Lower leg skin (tissue), 4 donors: Measurements from ENCODE around the gene PBOV1. TPM values are rescaled to one million over a fixed set of nuclear protein-coding genes. Genes with fewer than 3 reads are reported as not detected.

Experiments used
- DNase-seq, 2 donors: peaks; one replicate each; pipeline ENCODE4 v3.0.0-alpha.2; 2019; ENCODE audit warnings: low spot score in 2 of 2
- H3K4me3 ChIP-seq: fragments of 200-600 bp; sonication (generic); 2 replicates; pipeline ENCODE4 v1.5.1; 2017; ENCODE audit warnings: mild to moderate bottlenecking, low read depth; ENCODE audit not compliant: poor library complexity, severe bottlenecking
- POLR2A ChIP-seq, 2 donors: fragments of 450-650 bp; IDR thresholded peaks; one replicate each; pipeline ENCODE4 v1.6.1; 2016 to 2017; ENCODE audit warnings: antibody characterized with exemption in 2 of 2, mild to moderate bottlenecking in 1 of 2, moderate library complexity in 1 of 2
- WGBS, 2 donors: methylation state at CpG; one replicate each; pipeline ENCODE4 v1.1.5; 2018; 5-methylcytosine and 5-hydroxymethylcytosine counted together
- intact Hi-C: fragments of 100-400 bp; cut with DNase I; formaldehyde crosslinking; loops from one replicate; pipeline ENCODE4 v1.15.0; 2023; ENCODE audit warnings: low total_unique reads
- total RNA-seq, 4 donors: library from RNA; depleted of rRNA; stranded (reverse); fragments of >200 nt; gene quantifications; one replicate each; pipeline ENCODE4 v1.1.0, GENCODE V29; 2016
- TF ChIP-seq, protein P1 (sequence below), 3 donors: fragments of 450-650 bp; IDR thresholded peaks; one replicate each; pipeline ENCODE4 v1.5.1; 2016; ENCODE audit warnings: antibody characterized with exemption in 3 of 3, mild to moderate bottlenecking in 3 of 3, moderate library complexity in 2 of 3

Gene PBOV1
- total RNA-seq, 4 donors from 2014 or later, result not detected

DNA sequence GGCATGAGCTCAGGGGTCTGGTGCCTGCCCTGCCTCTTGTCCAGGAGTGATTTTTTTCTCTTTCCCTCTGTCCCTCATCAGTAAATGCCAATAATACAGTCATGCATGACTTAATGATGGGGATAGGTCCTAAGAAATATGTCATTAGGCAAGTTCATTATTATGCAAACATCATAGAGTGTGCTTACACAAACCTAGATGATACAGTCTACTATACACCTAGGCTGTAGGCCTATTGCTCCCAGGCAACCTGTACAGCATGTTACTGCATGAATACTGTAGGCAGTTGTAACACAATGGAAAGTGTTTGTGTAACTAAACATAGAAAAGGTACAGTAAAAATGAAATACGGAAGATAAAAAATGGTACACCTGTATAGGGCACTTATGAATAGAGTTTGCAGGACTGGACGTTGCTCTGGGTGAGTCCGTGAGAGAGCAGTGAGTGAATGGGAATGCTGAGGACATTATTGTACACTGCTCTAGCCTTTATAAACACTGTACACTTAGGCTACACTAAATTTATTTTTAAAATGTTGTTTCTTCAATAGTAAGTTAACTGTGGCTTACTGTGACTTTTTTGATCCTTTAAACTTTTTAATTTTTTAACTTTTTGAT, 22.1 kb downstream of the PBOV1 start:
- DNase-seq, result no peak
- no peak overlapping the region for H3K4me3 ChIP-seq
- TF ChIP-seq POLR2A (IDR thresholded peaks at IDR 0.05), result no peak
- TF ChIP-seq, protein P1, sequence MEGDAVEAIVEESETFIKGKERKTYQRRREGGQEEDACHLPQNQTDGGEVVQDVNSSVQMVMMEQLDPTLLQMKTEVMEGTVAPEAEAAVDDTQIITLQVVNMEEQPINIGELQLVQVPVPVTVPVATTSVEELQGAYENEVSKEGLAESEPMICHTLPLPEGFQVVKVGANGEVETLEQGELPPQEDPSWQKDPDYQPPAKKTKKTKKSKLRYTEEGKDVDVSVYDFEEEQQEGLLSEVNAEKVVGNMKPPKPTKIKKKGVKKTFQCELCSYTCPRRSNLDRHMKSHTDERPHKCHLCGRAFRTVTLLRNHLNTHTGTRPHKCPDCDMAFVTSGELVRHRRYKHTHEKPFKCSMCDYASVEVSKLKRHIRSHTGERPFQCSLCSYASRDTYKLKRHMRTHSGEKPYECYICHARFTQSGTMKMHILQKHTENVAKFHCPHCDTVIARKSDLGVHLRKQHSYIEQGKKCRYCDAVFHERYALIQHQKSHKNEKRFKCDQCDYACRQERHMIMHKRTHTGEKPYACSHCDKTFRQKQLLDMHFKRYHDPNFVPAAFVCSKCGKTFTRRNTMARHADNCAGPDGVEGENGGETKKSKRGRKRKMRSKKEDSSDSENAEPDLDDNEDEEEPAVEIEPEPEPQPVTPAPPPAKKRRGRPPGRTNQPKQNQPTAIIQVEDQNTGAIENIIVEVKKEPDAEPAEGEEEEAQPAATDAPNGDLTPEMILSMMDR (IDR thresholded peaks at IDR 0.05), result no peak
- intact Hi-C loops, result no loop called here
- 64 to 72% methylated on average over 3 of the region's 3 CpGs for WGBS, 2 donors

DNA sequence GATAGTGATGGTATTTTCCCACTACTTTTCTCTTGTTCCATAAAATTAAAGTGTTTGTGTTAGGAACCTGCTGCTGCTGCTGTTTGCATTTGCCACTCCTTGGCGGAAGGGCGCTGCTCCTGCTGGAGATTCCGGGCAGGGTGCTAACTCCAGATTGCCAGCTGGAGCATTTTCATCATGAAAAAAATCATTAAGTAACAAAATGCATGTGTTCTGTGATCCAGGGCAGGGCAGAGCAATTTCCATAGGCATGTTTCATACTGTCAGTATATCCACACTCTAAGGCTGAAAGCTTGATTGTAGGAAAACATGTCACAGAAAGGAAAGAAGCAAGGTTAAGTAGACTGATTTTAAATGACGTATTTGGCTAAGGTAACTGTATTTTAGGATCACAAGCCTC, 24.0 kb downstream of the PBOV1 start:
- no peak overlapping the region for H3K4me3 ChIP-seq
- TF ChIP-seq POLR2A (IDR thresholded peaks at IDR 0.05), result no peak
- TF ChIP-seq, protein P1 (IDR thresholded peaks at IDR 0.05), result no peak
- DNase-seq, result no peak
- intact Hi-C loops, result no loop called here
- 36 to 40% methylated on average over 4 of the region's 4 CpGs for WGBS, 2 donors

DNA sequence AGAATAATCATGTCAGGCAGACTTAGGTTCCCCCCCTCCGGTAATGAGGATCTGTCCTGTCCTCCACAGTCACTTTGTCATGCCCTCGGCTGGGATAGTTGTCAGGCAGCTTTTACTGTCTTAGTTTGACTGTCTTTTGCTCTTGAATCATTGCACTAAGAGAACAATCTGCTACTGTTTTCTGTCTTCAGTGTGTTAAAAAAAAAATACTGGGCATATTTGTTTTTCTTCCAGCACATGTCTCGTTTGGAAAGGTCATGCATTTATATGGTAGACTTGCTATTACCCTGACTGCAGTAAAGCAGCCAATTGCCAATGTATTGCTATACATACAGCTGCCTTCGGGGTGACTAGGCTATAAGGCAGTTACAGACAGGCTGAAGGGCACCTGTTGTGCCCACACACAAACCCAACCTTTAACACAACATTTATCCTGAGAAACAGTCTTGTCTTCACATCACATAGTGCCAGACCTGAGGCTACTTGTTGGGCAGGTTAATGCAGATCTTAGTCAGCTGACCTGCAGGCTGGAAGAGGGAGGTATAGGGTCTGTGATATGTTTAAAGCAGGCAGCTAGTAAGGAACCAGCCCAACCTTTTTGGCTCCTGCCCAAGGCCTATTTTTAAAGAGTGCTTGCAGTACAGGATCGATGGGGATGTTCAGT, 29.9 kb downstream of the PBOV1 start:
- TF ChIP-seq, protein P1 (IDR thresholded peaks at IDR 0.05), result no peak
- TF ChIP-seq POLR2A (IDR thresholded peaks at IDR 0.05), result no peak
- H3K4me3 ChIP-seq, result no peak overlapping the region
- WGBS, 2 donors, result 28 to 34% methylated on average over 5 of the region's 5 CpGs
- DNase-seq, result no peak
- intact Hi-C loops, result no loop called here

DNA sequence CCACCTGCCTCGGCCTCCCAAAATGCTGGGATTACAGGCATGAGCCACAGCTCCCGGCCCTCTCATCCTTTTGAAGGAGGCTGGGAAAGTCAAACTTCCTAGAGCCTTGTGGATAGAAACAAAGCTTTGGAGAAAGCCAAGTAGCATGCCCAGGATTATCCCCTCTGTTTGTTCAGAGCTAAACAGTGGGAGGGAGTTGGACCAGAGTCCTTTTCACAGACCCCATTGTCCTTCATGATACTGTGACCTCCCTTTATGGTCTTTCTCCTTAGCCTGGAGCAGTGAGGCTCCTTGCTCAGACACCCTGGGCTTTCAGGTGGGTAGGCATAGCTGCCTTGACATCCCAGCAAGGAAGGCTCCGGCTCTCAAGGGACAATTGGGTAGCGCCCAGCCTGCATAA, 31.1 kb downstream of the PBOV1 start:
- 92% methylated on average over 4 of the region's 4 CpGs for WGBS, 2 donors
- no peak overlapping the region for H3K4me3 ChIP-seq
- intact Hi-C loops, result no loop called here
- no peak for DNase-seq
- TF ChIP-seq, protein P1 (IDR thresholded peaks at IDR 0.05), result no peak
- TF ChIP-seq POLR2A (IDR thresholded peaks at IDR 0.05), result no peak

DNA sequence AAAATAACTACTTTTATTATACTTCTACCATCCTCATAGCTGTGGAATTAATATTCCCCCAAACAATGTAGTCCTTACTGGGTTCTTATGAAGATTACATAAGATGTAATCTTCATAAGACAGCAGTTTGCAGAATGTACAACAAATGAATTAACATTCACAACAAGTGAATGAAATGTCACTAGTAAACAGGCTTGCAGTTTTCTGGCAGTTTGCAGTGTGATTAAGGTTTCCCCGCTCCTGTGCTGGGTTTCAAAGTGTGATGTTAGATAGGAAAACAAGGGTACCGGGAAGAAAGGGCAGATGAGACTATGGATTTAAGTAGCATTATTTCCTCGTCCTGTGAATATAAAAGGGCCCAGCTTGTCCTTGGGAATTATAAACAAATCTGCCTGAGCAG, 34.1 kb downstream of the PBOV1 start:
- TF ChIP-seq POLR2A (IDR thresholded peaks at IDR 0.05), result no peak
- TF ChIP-seq, protein P1 (IDR thresholded peaks at IDR 0.05), result no peak
- 89 to 90% methylated on average over 3 of the region's 3 CpGs for WGBS, 2 donors
- H3K4me3 ChIP-seq, result no peak overlapping the region
- intact Hi-C loops, result no loop called here
- DNase-seq, result no peak

DNA sequence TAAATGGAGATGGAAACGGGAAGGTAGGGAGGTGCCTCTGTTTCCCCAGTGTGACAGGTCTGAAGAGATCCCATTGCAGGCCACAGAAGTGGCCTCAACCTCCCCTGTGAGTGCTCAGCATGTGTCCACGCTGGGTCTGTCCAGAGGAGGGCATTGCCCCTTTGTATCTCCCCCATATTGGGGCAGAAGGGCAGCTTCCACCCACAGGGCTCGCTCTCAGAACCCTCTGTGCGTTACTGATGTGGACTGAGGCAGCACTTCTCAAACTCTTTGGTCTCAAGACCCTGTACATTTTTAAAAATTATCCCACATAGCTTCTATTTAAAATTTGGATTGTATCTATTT, 34.5 kb downstream of the PBOV1 start:
- no peak overlapping the region for H3K4me3 ChIP-seq
- 90 to 92% methylated on average over 4 of the region's 4 CpGs for WGBS, 2 donors
- intact Hi-C loops, result no loop called here
- no peak for TF ChIP-seq POLR2A (IDR thresholded peaks at IDR 0.05)
- TF ChIP-seq, protein P1 (IDR thresholded peaks at IDR 0.05), result no peak
- DNase-seq, result no peak
